SU-DHL-6 (cell line): ENCODE measurements around the gene ARMCX1.
"Not testable (repeated sequence)": the region's sequence is repeated elsewhere in the genome, so short reads cannot be mapped to it uniquely, and the experiment has no call there.

ENCODE experiments used
- H2AFZ ChIP-seq: fragments of 200-600 bp; sonication (generic); 2 replicates; pipeline ENCODE4 v1.6.1; 2014; ENCODE audit warnings: low read depth, mild to moderate bottlenecking, moderate library complexity, mixed read lengths, antibody characterized with exemption, low read length; ENCODE audit not compliant: severe bottlenecking
- H3F3A ChIP-seq: fragments of 200-600 bp; shearing (Covaris generic); 2 replicates; pipeline ENCODE4 v1.6.0; 2016; ENCODE audit warnings: antibody characterized with exemption, mild to moderate bottlenecking; ENCODE audit not compliant: insufficient read depth
- H3K27ac ChIP-seq: fragments of 200-600 bp; sonication (generic); 2 replicates; pipeline ENCODE4 v1.5.1; 2016; ENCODE audit warnings: low read depth, mild to moderate bottlenecking, low read length, moderate library complexity, mixed read lengths
- H3K27me3 ChIP-seq: fragments of 200-600 bp; sonication (generic), shearing (Covaris generic); 2 replicates; pipeline ENCODE4 v1.6.0; 2014; ENCODE audit warnings: mild to moderate bottlenecking, low read length
- H3K36me3 ChIP-seq: fragments of 200-600 bp; sonication (generic); 2 replicates; pipeline ENCODE4 v1.6.1; 2014; ENCODE audit warnings: mild to moderate bottlenecking, low read length, mixed read lengths
- H3K4me2 ChIP-seq: fragments of 300-600, 200-600 bp; shearing (Covaris generic), sonication (generic); 2 replicates; pipeline ENCODE4 v1.6.0; 2014; ENCODE audit warnings: low read length, low read depth, mild to moderate bottlenecking; ENCODE audit not compliant: poor library complexity, severe bottlenecking
- H3K4me3 ChIP-seq: fragments of 200-600 bp; sonication (generic); 2 replicates; pipeline ENCODE4 v1.5.1; 2014; ENCODE audit warnings: antibody characterized with exemption, low read length, mild to moderate bottlenecking, mixed read lengths; ENCODE audit not compliant: insufficient read depth, poor library complexity, severe bottlenecking
- H3K79me2 ChIP-seq: fragments of 200-600 bp; sonication (generic); 2 replicates; pipeline ENCODE4 v1.6.1; 2014; ENCODE audit warnings: mild to moderate bottlenecking, low read length, moderate library complexity; ENCODE audit not compliant: insufficient read depth
- H3K9ac ChIP-seq: fragments of 200-600 bp; sonication (generic); 2 replicates; pipeline ENCODE4 v1.7.0; 2014; ENCODE audit warnings: mild to moderate bottlenecking, low read length
- H3K9me2 ChIP-seq: fragments of 200-600 bp; sonication (generic); replicated peaks from 2 replicates; pipeline ENCODE4 v1.6.1; 2014; ENCODE audit warnings: low read length; ENCODE audit not compliant: insufficient read depth
- H3K9me3 ChIP-seq: fragments of 200-600 bp; sonication (generic); 2 replicates; pipeline ENCODE4 v1.6.1; 2014; ENCODE audit warnings: low read length, mixed read lengths; ENCODE audit not compliant: insufficient read depth
- H4K20me1 ChIP-seq: fragments of 200-600 bp; sonication (generic); 2 replicates; pipeline ENCODE4 v1.6.1; 2014; ENCODE audit warnings: low read depth, mild to moderate bottlenecking, antibody characterized with exemption, low read length, moderate library complexity, mixed read lengths
- EZH2phosphoT487 ChIP-seq: fragments of 200-600 bp; sonication (generic), shearing (Covaris generic); conservative IDR thresholded peaks from 2 replicates; pipeline ENCODE4 v1.6.1; 2018; ENCODE audit warnings: mild to moderate bottlenecking, antibody characterized with exemption, low read length, moderate library complexity, mixed read lengths
- TF ChIP-seq, protein P1 (sequence below): fragments of 200-600 bp; sonication (generic); IDR thresholded peaks from one replicate; pipeline ENCODE4 v1.5.1; 2017; ENCODE audit warnings: antibody characterized with exemption, mild to moderate bottlenecking, low read length, moderate library complexity; ENCODE audit not compliant: insufficient read depth, poor library complexity, severe bottlenecking

The ARMCX1 gene

GRCh38 chrX:101595739-101596419, 45.5 kb downstream of the ARMCX1 start:
- no peaks in the 10 kb centered on the region for H4K20me1 ChIP-seq
- H3K4me3 ChIP-seq, result no peak overlapping the region
- H3K9me2 ChIP-seq, result no peaks in the 10 kb centered on the region
- H3K9ac ChIP-seq, result no peak overlapping the region
- no peaks in the 10 kb centered on the region for H3K27me3 ChIP-seq
- H3K36me3 ChIP-seq, result no peaks in the 10 kb centered on the region
- H3F3A ChIP-seq, result no peaks in the 10 kb centered on the region
- TF ChIP-seq EZH2phosphoT487, result no peak
- TF ChIP-seq, protein P1, sequence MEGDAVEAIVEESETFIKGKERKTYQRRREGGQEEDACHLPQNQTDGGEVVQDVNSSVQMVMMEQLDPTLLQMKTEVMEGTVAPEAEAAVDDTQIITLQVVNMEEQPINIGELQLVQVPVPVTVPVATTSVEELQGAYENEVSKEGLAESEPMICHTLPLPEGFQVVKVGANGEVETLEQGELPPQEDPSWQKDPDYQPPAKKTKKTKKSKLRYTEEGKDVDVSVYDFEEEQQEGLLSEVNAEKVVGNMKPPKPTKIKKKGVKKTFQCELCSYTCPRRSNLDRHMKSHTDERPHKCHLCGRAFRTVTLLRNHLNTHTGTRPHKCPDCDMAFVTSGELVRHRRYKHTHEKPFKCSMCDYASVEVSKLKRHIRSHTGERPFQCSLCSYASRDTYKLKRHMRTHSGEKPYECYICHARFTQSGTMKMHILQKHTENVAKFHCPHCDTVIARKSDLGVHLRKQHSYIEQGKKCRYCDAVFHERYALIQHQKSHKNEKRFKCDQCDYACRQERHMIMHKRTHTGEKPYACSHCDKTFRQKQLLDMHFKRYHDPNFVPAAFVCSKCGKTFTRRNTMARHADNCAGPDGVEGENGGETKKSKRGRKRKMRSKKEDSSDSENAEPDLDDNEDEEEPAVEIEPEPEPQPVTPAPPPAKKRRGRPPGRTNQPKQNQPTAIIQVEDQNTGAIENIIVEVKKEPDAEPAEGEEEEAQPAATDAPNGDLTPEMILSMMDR, result peak; percentile 34
- no peak overlapping the region for H3K27ac ChIP-seq
- H3K79me2 ChIP-seq, result no peaks in the 10 kb centered on the region
- H2AFZ ChIP-seq, result no peak overlapping the region
- H3K4me2 ChIP-seq, result no peak overlapping the region
- no peaks in the 10 kb centered on the region for H3K9me3 ChIP-seq

GRCh38 chrX:101599592-101599991, 49.2 kb downstream of the ARMCX1 start:
- H3K4me3 ChIP-seq, H2AFZ ChIP-seq, H3K9me3 ChIP-seq, H3K36me3 ChIP-seq, H3K9ac ChIP-seq, H3K9me2 ChIP-seq, H3K4me2 ChIP-seq, H4K20me1 ChIP-seq, H3K27me3 ChIP-seq, H3F3A ChIP-seq, H3K27ac ChIP-seq, H3K79me2 ChIP-seq: not testable (repeated sequence)

DNA sequence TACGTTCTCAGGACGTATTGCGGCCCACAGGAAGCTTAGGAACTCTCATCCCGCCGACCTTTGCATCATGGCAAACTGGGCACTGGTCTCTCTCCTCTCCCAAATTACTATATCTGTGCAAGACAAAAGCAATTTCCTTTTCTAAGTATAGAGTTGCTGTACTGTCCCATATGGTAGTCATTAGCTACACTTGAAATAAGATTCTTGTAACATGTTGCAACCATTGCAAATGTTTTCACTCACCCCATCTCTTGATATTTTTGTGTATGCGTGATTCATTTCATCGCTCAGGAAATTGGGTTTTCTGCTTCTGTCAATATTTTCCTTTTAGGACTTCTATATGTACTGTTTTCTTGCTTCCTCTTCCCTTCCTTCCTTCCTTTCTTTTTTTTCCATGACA, 51.7 kb downstream of the ARMCX1 start:
- Histone ChIP-seq H3K4me3 (no peak overlapping the region), H3K9me2 (no peaks in the 10 kb centered on the region), H3K27me3 (no peaks in the 10 kb centered on the region), H3K36me3 (no peaks in the 10 kb centered on the region), H3K27ac (no peak overlapping the region), H4K20me1 (no peaks in the 10 kb centered on the region), H3K4me2 (no peak overlapping the region), H3K9me3 (no peaks in the 10 kb centered on the region), H3K9ac (no peak overlapping the region), H3F3A (no peaks in the 10 kb centered on the region), H2AFZ (no peak overlapping the region), H3K79me2 (no peaks in the 10 kb centered on the region)
- no peak for TF ChIP-seq EZH2phosphoT487
- TF ChIP-seq, protein P1, result no peak
